ENCODE measurements around the gene ARL6IP4. TPM values are rescaled to one million over a fixed set of nuclear protein-coding genes. Genes with fewer than 3 reads are reported as not detected.

ARL6IP4 gene
- polyA plus RNA-seq, 3 donors = 152 to 268 (median 167) TPM

- no peak overlapping the region for H3K27ac Mint-ChIP-seq
- Histone ChIP-seq H2AFZ (ENCODE audit: insufficient read depth, low read depth, low read length, poor library complexity, severe bottlenecking) (no peak overlapping the region), H3K4me1 (ENCODE audit: control insufficient read depth in 1 of 2, insufficient read depth in 2 of 2, low read length in 2 of 2) (no peaks in the 10 kb centered on the region), H3K36me3 (replicated peaks in 1 of 2; ENCODE audit: control insufficient read depth in 1 of 2, insufficient read depth in 2 of 2, low read length in 2 of 2) (no peaks in the 10 kb centered on the region), H3K9me3 (replicated peaks in 1 of 2; ENCODE audit: control insufficient read depth in 1 of 2, insufficient read depth in 1 of 2, low read length in 2 of 2) (no peaks in the 10 kb centered on the region), H3K4me3 (replicated peaks in 1 of 3; ENCODE audit: low read depth in 2 of 3, low read length in 3 of 3) (no peak overlapping the region), H3K27ac (ENCODE audit: low read depth in 1 of 2, low read length in 2 of 2) (no peak overlapping the region), H3K79me2 (ENCODE audit: insufficient read depth, low read length) (no peaks in the 10 kb centered on the region), H4K20me1 (ENCODE audit: insufficient read depth, low read length) (no peaks in the 10 kb centered on the region), H3K27me3 (ENCODE audit: control insufficient read depth in 2 of 2, insufficient read depth in 2 of 2, low read length in 2 of 2) (no peaks in the 10 kb centered on the region), H3K4me2 (replicated peaks; ENCODE audit: extremely low read depth, low read length, poor library complexity, severe bottlenecking) (no peak overlapping the region), H3K9ac (ENCODE audit: insufficient read depth, low read length, poor library complexity, severe bottlenecking) (no peak overlapping the region)
- intact Hi-C loops (cut with micrococcal nuclease) = no loop called here
- H3K9me3 Mint-ChIP-seq = no peaks in the 10 kb centered on the region
- no peak for TF ChIP-seq CTCF (IDR thresholded peaks at IDR 0.05)
- peaks cover 11% of the 10 kb centered on the region for H3K4me1 Mint-ChIP-seq
- no peak for DNase-seq
- 88% methylated on average over 8 of the region's 8 CpGs for WGBS (ENCODE audit: insufficient coverage)
- H3K4me3 Mint-ChIP-seq = no peak overlapping the region
- no peaks in the 10 kb centered on the region for H3K36me3 Mint-ChIP-seq
- H3K27me3 Mint-ChIP-seq (ENCODE audit: low read depth in 3 of 3) = peaks cover 0 to 9% (median 1%) of the 10 kb centered on the region in 3 donors
These were observed 25.3 kb upstream of the ARL6IP4 start for GRCh38 chr12:122955156-122955555.

DNA sequence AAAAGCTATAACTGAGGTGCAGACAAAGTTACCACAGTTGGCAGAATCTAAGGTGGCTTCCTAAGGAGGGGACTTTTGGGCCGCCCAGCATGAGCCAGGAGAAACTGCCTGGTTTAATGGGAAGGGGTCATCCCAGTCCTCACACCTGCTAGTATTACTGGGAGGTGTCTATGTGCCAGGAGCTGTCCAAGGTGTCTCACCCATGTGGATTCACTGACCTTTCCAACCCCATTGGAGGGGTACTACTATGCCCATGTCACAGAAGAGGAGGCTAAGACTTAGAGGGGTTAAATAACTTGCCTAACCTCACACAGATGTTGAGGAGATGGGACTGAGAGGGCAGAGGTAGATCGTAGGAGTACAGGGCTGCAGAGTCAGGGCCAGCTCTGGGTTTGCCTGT, 24.4 kb upstream of the ARL6IP4 start:
- Mint-ChIP-seq H3K9me3 (no peaks in the 10 kb centered on the region), H3K36me3 (no peaks in the 10 kb centered on the region), H3K27ac (no peak overlapping the region), H3K4me1 (peaks cover 11% of the 10 kb centered on the region), H3K4me3 (no peak overlapping the region), H3K27me3 (ENCODE audit: low read depth in 3 of 3) (peaks cover 0 to 9% (median 1%) of the 10 kb centered on the region in 3 donors)
- H3K36me3 ChIP-seq (replicated peaks in 1 of 2; ENCODE audit: control insufficient read depth in 1 of 2, insufficient read depth in 2 of 2, low read length in 2 of 2) = no peaks in the 10 kb centered on the region
- intact Hi-C loops (cut with micrococcal nuclease) = no loop called here
- no peak overlapping the region for H3K27ac ChIP-seq (ENCODE audit: low read depth in 1 of 2, low read length in 2 of 2)
- 80% methylated on average over 1 of the region's 2 CpGs for WGBS (ENCODE audit: insufficient coverage)
- H3K79me2 ChIP-seq (ENCODE audit: insufficient read depth, low read length) = no peaks in the 10 kb centered on the region
- H3K4me2 ChIP-seq (replicated peaks; ENCODE audit: extremely low read depth, low read length, poor library complexity, severe bottlenecking) = no peak overlapping the region
- no peaks in the 10 kb centered on the region for H3K9me3 ChIP-seq (replicated peaks in 1 of 2; ENCODE audit: control insufficient read depth in 1 of 2, insufficient read depth in 1 of 2, low read length in 2 of 2)
- H3K4me1 ChIP-seq (ENCODE audit: control insufficient read depth in 1 of 2, insufficient read depth in 2 of 2, low read length in 2 of 2) = no peaks in the 10 kb centered on the region
- no peaks in the 10 kb centered on the region for H3K27me3 ChIP-seq (ENCODE audit: control insufficient read depth in 2 of 2, insufficient read depth in 2 of 2, low read length in 2 of 2)
- no peak overlapping the region for H3K9ac ChIP-seq (ENCODE audit: insufficient read depth, low read length, poor library complexity, severe bottlenecking)
- H4K20me1 ChIP-seq (ENCODE audit: insufficient read depth, low read length) = no peaks in the 10 kb centered on the region
- no peak for DNase-seq
- no peak overlapping the region for H2AFZ ChIP-seq (ENCODE audit: insufficient read depth, low read depth, low read length, poor library complexity, severe bottlenecking)
- no peak overlapping the region for H3K4me3 ChIP-seq (replicated peaks in 1 of 3; ENCODE audit: low read depth in 2 of 3, low read length in 3 of 3)
- TF ChIP-seq CTCF (IDR thresholded peaks at IDR 0.05) = no peak

All from CD14-positive monocyte (primary cell).